Ishikawa (cell line): ENCODE measurements around the gene ADISSP.

Experiments
- CEBPB ChIP-seq: IDR thresholded peaks from 2 replicates; pipeline ENCODE4 v1.6.1; 2012
- CREB1 ChIP-seq: IDR thresholded peaks from 2 replicates; pipeline ENCODE4 v1.6.1; 2012; ENCODE audit warnings: low read depth
- EGR1 ChIP-seq: IDR thresholded peaks from 2 replicates; pipeline ENCODE4 v1.6.1; 2012
- EP300 ChIP-seq: IDR thresholded peaks from 2 replicates; pipeline ENCODE4 v1.6.1; 2012; ENCODE audit warnings: borderline replicate concordance
- FOXM1 ChIP-seq: IDR thresholded peaks from 2 replicates; pipeline ENCODE4 v1.6.1; 2012; ENCODE audit warnings: low read depth, borderline replicate concordance
- NFIC ChIP-seq: IDR thresholded peaks from 2 replicates; pipeline ENCODE4 v1.6.1; 2012
- RAD21 ChIP-seq: IDR thresholded peaks from 2 replicates; pipeline ENCODE4 v1.6.1; 2012; ENCODE audit warnings: low read depth
- TAF1 ChIP-seq: IDR thresholded peaks from 2 replicates; pipeline ENCODE4 v1.6.1; 2012; ENCODE audit warnings: low read depth, mild to moderate bottlenecking
- TCF12 ChIP-seq: IDR thresholded peaks from 2 replicates; pipeline ENCODE4 v1.6.1; 2012; ENCODE audit warnings: low read depth
- TEAD4 ChIP-seq: IDR thresholded peaks from 2 replicates; pipeline ENCODE4 v1.6.1; 2012
- YY1 ChIP-seq: IDR thresholded peaks from 2 replicates; pipeline ENCODE4 v1.6.1; 2012; ENCODE audit warnings: low read depth
- ZBTB7A ChIP-seq: IDR thresholded peaks from 2 replicates; pipeline ENCODE4 v1.6.1; 2012; ENCODE audit warnings: low read depth
- TF ChIP-seq, protein P1 (sequence below): IDR thresholded peaks from 2 replicates; pipeline ENCODE4 v1.6.1; 2012
- TF ChIP-seq, protein P2 (sequence below): IDR thresholded peaks from 2 replicates; pipeline ENCODE4 v1.6.1; 2012; ENCODE audit warnings: low read depth, mild to moderate bottlenecking
- TF ChIP-seq, protein P3 (sequence below): IDR thresholded peaks from 2 replicates; pipeline ENCODE4 v1.6.1; 2012

The ADISSP gene

DNA sequence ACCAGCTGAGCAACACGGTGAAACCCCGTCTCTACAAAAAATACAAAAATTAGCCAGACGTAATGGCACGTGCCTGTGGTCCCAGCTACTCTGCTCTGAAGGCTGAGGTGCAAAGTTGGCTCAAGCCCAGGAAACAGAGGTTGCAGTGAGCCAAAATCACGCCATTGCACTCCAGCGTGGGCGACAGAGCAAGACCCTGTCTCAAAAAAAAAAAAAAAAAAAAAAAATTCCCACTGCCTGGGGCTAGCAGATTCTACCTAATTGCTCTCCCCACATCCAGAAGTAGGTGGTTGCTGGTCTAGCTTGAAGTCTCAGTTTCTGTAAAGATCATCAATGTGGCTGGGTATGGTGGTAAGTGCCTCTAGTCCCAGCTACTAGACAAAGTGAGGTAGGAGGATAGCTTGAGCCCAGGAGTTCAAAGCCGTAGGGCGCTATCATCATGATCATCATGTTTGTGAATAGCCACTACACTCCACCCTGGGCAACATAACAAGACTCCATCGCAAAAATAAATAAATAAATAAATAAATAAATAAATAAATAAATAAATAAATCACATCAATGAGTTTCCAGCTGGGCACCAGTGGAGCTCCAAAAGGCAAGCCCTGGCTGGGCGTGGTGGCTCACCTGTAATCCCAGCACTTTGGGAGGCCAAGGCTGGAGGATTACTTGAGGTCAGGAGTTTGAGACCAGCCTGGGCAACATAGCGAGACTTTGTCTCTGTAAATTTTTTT, 46.5 kb upstream of the ADISSP start:
- TF ChIP-seq CREB1 (no peak), TEAD4 (no peak), ZBTB7A (no peak), FOXM1 (no peak), EGR1 (no peak), RAD21 (no peak), CEBPB (no peak), TCF12 (no peak), TAF1 (no peak), EP300 (no peak), YY1 (no peak)
- TF ChIP-seq, protein P1, sequence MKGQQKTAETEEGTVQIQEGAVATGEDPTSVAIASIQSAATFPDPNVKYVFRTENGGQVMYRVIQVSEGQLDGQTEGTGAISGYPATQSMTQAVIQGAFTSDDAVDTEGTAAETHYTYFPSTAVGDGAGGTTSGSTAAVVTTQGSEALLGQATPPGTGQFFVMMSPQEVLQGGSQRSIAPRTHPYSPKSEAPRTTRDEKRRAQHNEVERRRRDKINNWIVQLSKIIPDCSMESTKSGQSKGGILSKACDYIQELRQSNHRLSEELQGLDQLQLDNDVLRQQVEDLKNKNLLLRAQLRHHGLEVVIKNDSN: no peak
- TF ChIP-seq, protein P2, sequence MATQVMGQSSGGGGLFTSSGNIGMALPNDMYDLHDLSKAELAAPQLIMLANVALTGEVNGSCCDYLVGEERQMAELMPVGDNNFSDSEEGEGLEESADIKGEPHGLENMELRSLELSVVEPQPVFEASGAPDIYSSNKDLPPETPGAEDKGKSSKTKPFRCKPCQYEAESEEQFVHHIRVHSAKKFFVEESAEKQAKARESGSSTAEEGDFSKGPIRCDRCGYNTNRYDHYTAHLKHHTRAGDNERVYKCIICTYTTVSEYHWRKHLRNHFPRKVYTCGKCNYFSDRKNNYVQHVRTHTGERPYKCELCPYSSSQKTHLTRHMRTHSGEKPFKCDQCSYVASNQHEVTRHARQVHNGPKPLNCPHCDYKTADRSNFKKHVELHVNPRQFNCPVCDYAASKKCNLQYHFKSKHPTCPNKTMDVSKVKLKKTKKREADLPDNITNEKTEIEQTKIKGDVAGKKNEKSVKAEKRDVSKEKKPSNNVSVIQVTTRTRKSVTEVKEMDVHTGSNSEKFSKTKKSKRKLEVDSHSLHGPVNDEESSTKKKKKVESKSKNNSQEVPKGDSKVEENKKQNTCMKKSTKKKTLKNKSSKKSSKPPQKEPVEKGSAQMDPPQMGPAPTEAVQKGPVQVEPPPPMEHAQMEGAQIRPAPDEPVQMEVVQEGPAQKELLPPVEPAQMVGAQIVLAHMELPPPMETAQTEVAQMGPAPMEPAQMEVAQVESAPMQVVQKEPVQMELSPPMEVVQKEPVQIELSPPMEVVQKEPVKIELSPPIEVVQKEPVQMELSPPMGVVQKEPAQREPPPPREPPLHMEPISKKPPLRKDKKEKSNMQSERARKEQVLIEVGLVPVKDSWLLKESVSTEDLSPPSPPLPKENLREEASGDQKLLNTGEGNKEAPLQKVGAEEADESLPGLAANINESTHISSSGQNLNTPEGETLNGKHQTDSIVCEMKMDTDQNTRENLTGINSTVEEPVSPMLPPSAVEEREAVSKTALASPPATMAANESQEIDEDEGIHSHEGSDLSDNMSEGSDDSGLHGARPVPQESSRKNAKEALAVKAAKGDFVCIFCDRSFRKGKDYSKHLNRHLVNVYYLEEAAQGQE: no peak
- TF ChIP-seq, protein P3, sequence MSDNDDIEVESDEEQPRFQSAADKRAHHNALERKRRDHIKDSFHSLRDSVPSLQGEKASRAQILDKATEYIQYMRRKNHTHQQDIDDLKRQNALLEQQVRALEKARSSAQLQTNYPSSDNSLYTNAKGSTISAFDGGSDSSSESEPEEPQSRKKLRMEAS: no peak

GRCh38 chr20:3812975-3813847, 45.7 kb upstream of the ADISSP start:
- TF ChIP-seq FOXM1 (no peak), EP300 (no peak), TCF12 (no peak), CREB1 (no peak)
- TF ChIP-seq, protein P2: no peak

DNA sequence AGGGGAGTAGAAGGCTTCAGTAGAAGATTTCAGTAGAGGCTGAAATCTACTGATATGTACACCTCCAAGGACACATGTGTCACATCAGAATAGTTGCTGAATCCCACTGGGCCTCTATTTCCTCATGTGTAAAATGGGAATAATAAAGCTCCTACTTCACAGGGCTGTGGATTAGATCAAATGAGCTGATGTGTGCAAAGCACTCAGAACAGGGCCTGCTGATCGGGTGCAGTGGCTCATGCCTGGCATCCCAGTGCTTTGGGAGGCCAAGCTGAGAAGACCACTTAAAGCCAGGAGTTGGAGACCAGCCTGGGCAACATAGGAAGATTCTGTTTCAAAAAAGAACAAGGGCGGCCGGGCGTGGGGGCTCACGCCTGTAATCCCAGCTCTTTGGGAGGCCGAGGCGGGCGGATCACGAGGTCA, 44.7 kb upstream of the ADISSP start:
- TF ChIP-seq, protein P1: no peak
- no peak for TF ChIP-seq CEBPB
- TF ChIP-seq RAD21: no peak
- TF ChIP-seq, protein P3: no peak
- TF ChIP-seq ZBTB7A: no peak
- TF ChIP-seq FOXM1: no peak
- no peak for TF ChIP-seq TAF1

DNA sequence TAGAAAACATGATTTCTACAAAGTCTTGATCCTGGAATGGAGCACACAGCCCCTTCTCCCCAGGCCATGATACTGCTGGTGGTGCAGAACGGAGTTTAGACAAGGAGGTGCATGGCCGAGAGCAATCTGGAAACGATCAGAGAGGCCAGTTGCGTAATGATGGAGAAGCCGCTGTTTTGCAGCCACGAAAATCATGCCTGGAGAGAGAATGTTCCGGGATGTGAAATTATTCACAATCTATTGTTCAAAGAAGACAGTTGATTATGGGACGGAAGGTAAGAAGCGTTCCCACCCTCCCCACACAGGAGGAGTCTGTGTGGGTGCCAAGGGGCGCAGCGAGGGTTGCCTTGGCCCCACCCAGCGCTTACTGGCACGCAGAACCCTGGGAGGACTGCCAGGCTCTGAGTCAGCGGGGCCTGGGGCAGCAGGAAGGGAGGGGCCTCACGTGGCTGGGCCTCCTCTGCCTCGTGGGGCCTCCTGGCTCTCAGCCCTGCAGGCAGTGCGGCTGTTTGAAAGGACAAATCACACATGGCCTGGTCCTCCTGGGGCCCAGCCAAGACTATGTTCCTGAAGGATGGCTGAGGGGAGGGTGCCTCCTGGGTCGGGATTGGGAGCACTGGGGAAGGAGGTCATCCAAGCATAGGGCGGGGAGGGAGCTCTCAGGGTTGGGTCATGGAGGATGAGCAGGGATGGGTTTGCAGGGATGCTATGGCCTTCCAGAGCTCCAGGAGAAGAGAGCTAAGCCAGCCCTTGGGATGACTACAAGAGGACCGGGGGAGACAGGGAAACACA, 44.1 kb upstream of the ADISSP start:
- TF ChIP-seq NFIC (peak; percentile 100), YY1 (no peak; the same call in 1 of the 2 replicates), EP300 (peak; percentile 96), TAF1 (no peak), CEBPB (peak; percentile 98), FOXM1 (peak; percentile 94), TEAD4 (peak; percentile 70), TCF12 (peak; percentile 97), CREB1 (no peak), RAD21 (no peak), EGR1 (no peak), ZBTB7A (0 out of 2 replicates have a peak, but pooled peaks have one; percentile 56)
- TF ChIP-seq, protein P3: peak; percentile 99
- TF ChIP-seq, protein P2: no peak
- TF ChIP-seq, protein P1: peak; percentile 92
